Parathyroid adenoma (tissue), 2 donors: Measurements from ENCODE around the gene IREB2.
"Not testable (repeated sequence)": the region's sequence is repeated elsewhere in the genome, so short reads cannot be mapped to it uniquely, and the experiment has no call there.

Experiments
- H2AFZ ChIP-seq: fragments of 300-600 bp; sonication (generic); one replicate; pipeline ENCODE4 v1.7.0; 2017; ENCODE audit warnings: antibody characterized with exemption, mild to moderate bottlenecking
- H3K27ac ChIP-seq: fragments of 300-600 bp; sonication (generic); one replicate; pipeline ENCODE4 v1.7.0; 2017
- H3K27me3 ChIP-seq: fragments of 300-600 bp; sonication (generic); one replicate; pipeline ENCODE4 v1.7.0; 2017; ENCODE audit warnings: low read length; ENCODE audit not compliant: control insufficient read depth, insufficient read depth
- H3K36me3 ChIP-seq: fragments of 300-600 bp; sonication (generic); one replicate; pipeline ENCODE4 v1.7.0; 2017; ENCODE audit warnings: low read length; ENCODE audit not compliant: control insufficient read depth, insufficient read depth
- H3K4me1 ChIP-seq: fragments of 300-600 bp; sonication (generic); one replicate; pipeline ENCODE4 v1.7.0; 2017; ENCODE audit warnings: control low read depth
- H3K4me2 ChIP-seq: fragments of 300-600 bp; sonication (generic); one replicate; pipeline ENCODE4 v1.7.0; 2017; ENCODE audit warnings: low read length
- H3K4me3 ChIP-seq: fragments of 300-600 bp; sonication (generic); one replicate; pipeline ENCODE4 v1.7.0; 2017; ENCODE audit warnings: low read depth, low read length
- H3K79me2 ChIP-seq: fragments of 300-600 bp; sonication (generic); one replicate; pipeline ENCODE4 v1.7.0; 2017; ENCODE audit warnings: control low read depth
- H3K9ac ChIP-seq: fragments of 300-600 bp; sonication (generic); one replicate; pipeline ENCODE4 v1.7.0; 2017; ENCODE audit warnings: mild to moderate bottlenecking
- H3K9me3 ChIP-seq: fragments of 300-600 bp; sonication (generic); one replicate; pipeline ENCODE4 v1.7.0; 2017; ENCODE audit warnings: low read length; ENCODE audit not compliant: control insufficient read depth
- TF ChIP-seq, protein P1 (sequence below): fragments of 300-600 bp; sonication (generic); IDR thresholded peaks from one replicate; pipeline ENCODE4 v1.7.0; 2017; ENCODE audit warnings: antibody characterized with exemption, mild to moderate bottlenecking
- donor health status: primary hyperparathyroidism.

IREB2 gene

DNA sequence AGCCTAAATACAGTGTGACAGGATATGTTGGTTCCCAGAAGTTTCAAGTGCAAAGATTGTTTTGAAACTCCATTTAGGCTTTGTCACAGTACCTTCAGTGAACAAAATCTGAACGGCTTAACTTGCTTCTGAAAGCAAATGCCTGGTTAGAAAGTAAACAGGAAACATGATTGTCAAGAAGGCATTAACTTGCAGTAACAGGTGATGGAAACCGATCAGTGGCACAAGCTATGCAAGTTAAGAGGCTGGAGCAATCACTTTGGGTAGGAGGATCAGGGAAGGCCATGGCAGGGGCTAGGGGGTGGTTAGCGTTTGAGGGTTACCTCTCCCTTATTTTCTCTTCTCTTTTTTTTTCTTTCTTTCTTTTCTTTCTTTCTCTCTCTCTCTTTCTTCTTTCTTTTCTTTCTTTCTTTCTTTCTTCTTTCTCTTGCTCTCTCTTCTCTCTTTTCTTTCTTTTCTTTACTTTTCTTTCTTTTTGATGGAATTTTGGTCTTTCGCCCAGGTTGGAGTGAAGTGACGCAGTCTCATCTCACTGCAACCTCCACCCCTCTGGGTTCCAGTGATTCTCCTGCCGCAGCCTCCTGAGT, 71.8 kb downstream of the IREB2 start:
- H3K9ac ChIP-seq, result no peak overlapping the region
- TF ChIP-seq, protein P1, sequence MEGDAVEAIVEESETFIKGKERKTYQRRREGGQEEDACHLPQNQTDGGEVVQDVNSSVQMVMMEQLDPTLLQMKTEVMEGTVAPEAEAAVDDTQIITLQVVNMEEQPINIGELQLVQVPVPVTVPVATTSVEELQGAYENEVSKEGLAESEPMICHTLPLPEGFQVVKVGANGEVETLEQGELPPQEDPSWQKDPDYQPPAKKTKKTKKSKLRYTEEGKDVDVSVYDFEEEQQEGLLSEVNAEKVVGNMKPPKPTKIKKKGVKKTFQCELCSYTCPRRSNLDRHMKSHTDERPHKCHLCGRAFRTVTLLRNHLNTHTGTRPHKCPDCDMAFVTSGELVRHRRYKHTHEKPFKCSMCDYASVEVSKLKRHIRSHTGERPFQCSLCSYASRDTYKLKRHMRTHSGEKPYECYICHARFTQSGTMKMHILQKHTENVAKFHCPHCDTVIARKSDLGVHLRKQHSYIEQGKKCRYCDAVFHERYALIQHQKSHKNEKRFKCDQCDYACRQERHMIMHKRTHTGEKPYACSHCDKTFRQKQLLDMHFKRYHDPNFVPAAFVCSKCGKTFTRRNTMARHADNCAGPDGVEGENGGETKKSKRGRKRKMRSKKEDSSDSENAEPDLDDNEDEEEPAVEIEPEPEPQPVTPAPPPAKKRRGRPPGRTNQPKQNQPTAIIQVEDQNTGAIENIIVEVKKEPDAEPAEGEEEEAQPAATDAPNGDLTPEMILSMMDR, result no peak
- no peak overlapping the region for H3K4me3 ChIP-seq
- H2AFZ ChIP-seq, result no peak overlapping the region
- H3K27me3 ChIP-seq, result no peaks in the 10 kb centered on the region
- H3K27ac ChIP-seq, result no peak overlapping the region
- H3K9me3 ChIP-seq, result no peaks in the 10 kb centered on the region
- H3K4me1 ChIP-seq, result no peaks in the 10 kb centered on the region
- H3K79me2 ChIP-seq, result no peaks in the 10 kb centered on the region
- no peak overlapping the region for H3K4me2 ChIP-seq
- no peaks in the 10 kb centered on the region for H3K36me3 ChIP-seq

DNA sequence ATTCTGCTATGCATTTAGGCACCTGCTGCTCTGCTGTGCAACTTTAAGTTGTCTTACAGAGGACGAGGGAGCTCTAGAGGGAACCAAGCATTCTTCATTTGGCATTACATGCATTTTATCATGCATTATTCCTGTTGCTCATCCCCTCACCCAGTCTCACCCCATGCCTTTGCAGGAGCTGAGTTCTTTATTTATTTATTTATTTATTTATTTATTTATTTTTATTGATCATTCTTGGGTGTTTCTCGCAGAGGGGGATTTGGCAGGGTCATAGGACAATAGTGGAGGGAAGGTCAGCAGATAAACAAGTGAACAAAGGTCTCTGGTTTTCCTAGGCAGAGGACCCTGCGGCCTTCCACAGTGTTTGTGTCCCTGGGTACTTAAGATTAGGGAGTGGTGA, 82.0 kb downstream of the IREB2 start:
- not testable (repeated sequence) for H3K27ac ChIP-seq, H3K9me3 ChIP-seq, H2AFZ ChIP-seq, H3K27me3 ChIP-seq, H3K4me1 ChIP-seq, H3K36me3 ChIP-seq, H3K79me2 ChIP-seq, H3K9ac ChIP-seq, H3K4me2 ChIP-seq, H3K4me3 ChIP-seq

DNA sequence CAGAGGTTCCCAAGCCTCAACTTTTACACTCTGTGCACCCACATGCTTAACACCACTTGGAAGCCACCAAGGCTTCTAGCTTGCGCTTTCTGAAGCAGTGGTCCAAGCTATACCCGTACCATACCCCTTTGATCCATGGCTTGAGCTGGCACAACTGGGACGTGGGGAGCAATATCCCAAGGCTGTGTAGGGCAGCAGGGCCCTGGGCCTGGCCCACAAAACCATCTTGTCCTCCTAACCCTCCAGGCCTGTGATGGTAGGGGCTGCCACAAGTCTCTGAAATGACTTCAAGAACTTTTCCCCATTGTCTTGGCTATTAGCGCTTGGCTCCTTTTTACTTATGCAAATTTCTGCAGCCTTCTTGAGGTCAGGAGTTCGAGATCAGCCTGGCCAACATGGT, 86.2 kb downstream of the IREB2 start:
- Histone ChIP-seq H3K4me3 (no peak overlapping the region), H3K9me3 (no peaks in the 10 kb centered on the region), H3K79me2 (no peaks in the 10 kb centered on the region), H2AFZ (no peak overlapping the region), H3K27ac (no peak overlapping the region), H3K36me3 (no peaks in the 10 kb centered on the region), H3K4me2 (no peak overlapping the region), H3K27me3 (no peaks in the 10 kb centered on the region), H3K9ac (no peak overlapping the region), H3K4me1 (no peaks in the 10 kb centered on the region)
- TF ChIP-seq, protein P1, result no peak

DNA sequence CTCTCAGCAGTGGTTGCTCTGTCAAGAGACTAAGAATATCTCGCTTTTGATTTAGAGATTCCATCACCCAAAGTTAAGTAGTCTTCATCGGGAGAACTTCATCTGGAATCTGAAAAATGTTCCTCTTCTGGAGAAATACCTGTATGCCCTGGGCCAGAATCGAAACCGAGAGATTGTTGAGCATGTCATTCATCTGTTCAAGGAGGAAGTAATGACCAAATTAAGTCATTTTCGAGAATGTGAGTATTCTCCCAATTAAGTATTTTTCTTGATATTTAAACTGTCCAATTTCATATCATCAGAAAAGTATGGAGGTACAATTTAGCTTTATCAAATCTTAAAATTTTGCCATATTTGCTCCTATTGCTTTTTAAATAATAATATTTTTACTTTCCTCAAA, 89.3 kb downstream of the IREB2 start:
- Histone ChIP-seq H3K9me3 (no peaks in the 10 kb centered on the region), H3K27ac (no peak overlapping the region), H3K4me1 (no peaks in the 10 kb centered on the region)

DNA sequence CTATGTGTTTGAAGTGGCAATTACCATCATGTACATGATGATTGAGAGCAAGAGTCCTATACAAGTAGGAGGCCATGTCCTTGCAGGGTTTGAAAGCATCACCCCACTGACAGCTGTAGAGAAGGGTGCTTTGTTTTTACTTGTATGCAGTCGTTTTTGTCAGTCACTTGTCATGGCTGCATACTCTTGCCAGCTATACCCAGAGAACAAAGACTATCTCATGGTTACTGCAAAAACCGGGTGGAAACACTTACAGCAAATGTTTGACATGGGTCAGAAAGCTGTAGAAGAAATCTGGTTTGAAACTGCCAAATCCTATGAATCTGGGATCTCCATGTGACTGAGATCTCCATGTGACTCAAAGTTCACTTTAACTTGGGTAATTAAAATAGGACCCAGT, 95.3 kb downstream of the IREB2 start:
- Histone ChIP-seq H3K9me3 (no peaks in the 10 kb centered on the region), H3K36me3 (no peaks in the 10 kb centered on the region), H3K4me3 (no peak overlapping the region), H3K79me2 (no peaks in the 10 kb centered on the region), H3K27me3 (no peaks in the 10 kb centered on the region), H2AFZ (no peak overlapping the region), H3K4me1 (no peaks in the 10 kb centered on the region), H3K27ac (no peak overlapping the region), H3K9ac (no peak overlapping the region), H3K4me2 (no peak overlapping the region)
- TF ChIP-seq, protein P1, result no peak

More for the DNA sequence above, 89.3 kb downstream of the IREB2 start:
- H3K36me3 ChIP-seq, result no peaks in the 10 kb centered on the region
- TF ChIP-seq, protein P1, result no peak
- no peak overlapping the region for H3K4me2 ChIP-seq
- no peaks in the 10 kb centered on the region for H3K27me3 ChIP-seq
- H3K79me2 ChIP-seq, result no peaks in the 10 kb centered on the region
- no peak overlapping the region for H2AFZ ChIP-seq
- no peak overlapping the region for H3K9ac ChIP-seq
- H3K4me3 ChIP-seq, result no peak overlapping the region
